ENCODE results near the gene MYO7A.

Gene MYO7A

GRCh38 chr11:77127235-77127911 is 673 bp upstream of the MYO7A start:
- POLR2A ChIA-PET, result no interaction called here

GRCh38 chr11:77129069-77129841 is 1.2 kb downstream of the MYO7A start:
- POLR2A ChIA-PET, result no interaction called here
- Histone ChIP-seq H3K27me3 (replicated peaks in 2 of 5; ENCODE audit: control insufficient read depth in 4 of 5, insufficient read depth in 5 of 5, low read length in 4 of 5) (peaks cover 0 to 8% (median 4%) of the 10 kb centered on the region in 5 experiments), H3K4me1 (ENCODE audit: control extremely low read depth in 1 of 4, control insufficient read depth in 4 of 4, insufficient read depth in 4 of 4, low read length in 3 of 4) (peaks cover 0 to 25% (median 22%) of the 10 kb centered on the region in 4 experiments), H3K9me3 (ENCODE audit: control extremely low read depth in 1 of 5, control insufficient read depth in 4 of 5, insufficient read depth in 2 of 5, low read depth in 1 of 5, low read length in 4 of 5) (peaks cover 0 to 3% (median 0%) of the 10 kb centered on the region in 5 experiments), H3K36me3 (ENCODE audit: control insufficient read depth in 4 of 4, insufficient read depth in 4 of 4, low read length in 3 of 4) (no peaks in the 10 kb centered on the region), H3K27ac (ENCODE audit: insufficient read depth in 1 of 2, low read depth in 1 of 2, low read length in 2 of 2, poor library complexity in 1 of 2, severe bottlenecking in 2 of 2) (no peak overlapping the region), H3K4me3 (ENCODE audit: control insufficient read depth in 1 of 7, extremely low read depth in 1 of 7, insufficient read depth in 4 of 7, low read depth in 2 of 7, low read length in 6 of 7) (no peak overlapping the region)
- DNase-seq, result no peak
- CTCF ChIA-PET, result interaction anchor here (0.6 to 12.6 kb wide), 12 partner anchors 7 to 495 kb away, joined by 3 to 240 read pairs (median 6); no protein-coding TSS in a partner anchor
- whole genome bisulfite sequencing (ENCODE audit: insufficient coverage), result 86% methylated on average over 9 of the region's 11 CpGs

More at GRCh38 chr11:77127235-77127911, 673 bp upstream of the MYO7A start:
- Histone ChIP-seq H3K9me3 (ENCODE audit: control extremely low read depth in 1 of 5, control insufficient read depth in 4 of 5, insufficient read depth in 2 of 5, low read depth in 1 of 5, low read length in 4 of 5) (no peaks in the 10 kb centered on the region), H3K36me3 (ENCODE audit: control insufficient read depth in 4 of 4, insufficient read depth in 4 of 4, low read length in 3 of 4) (no peaks in the 10 kb centered on the region), H3K4me3 (ENCODE audit: control insufficient read depth in 1 of 7, extremely low read depth in 1 of 7, insufficient read depth in 4 of 7, low read depth in 2 of 7, low read length in 6 of 7) (peak overlapping the region in 6 of 7 experiments; percentile 32 to 65 (median 52)), H3K4me1 (ENCODE audit: control extremely low read depth in 1 of 4, control insufficient read depth in 4 of 4, insufficient read depth in 4 of 4, low read length in 3 of 4) (peaks cover 0 to 25% (median 22%) of the 10 kb centered on the region in 4 experiments), H3K27ac (ENCODE audit: insufficient read depth in 1 of 2, low read depth in 1 of 2, low read length in 2 of 2, poor library complexity in 1 of 2, severe bottlenecking in 2 of 2) (no peak overlapping the region), H3K27me3 (replicated peaks in 2 of 5; ENCODE audit: control insufficient read depth in 4 of 5, insufficient read depth in 5 of 5, low read length in 4 of 5) (peaks cover 0 to 8% (median 4%) of the 10 kb centered on the region in 5 experiments)
- DNase-seq, result peak; percentile 41 to 68 (median 62)
- 9% methylated on average over 24 of the region's 27 CpGs for WGBS (ENCODE audit: insufficient coverage)
- CTCF ChIA-PET, result interaction anchor here (0.6 to 12.6 kb wide), 32 partner anchors 9 to 492 kb away, joined by 3 to 240 read pairs (median 6); no protein-coding TSS in a partner anchor

- no peak overlapping the region for H3K27ac ChIP-seq (ENCODE audit: insufficient read depth in 1 of 2, low read depth in 1 of 2, low read length in 2 of 2, poor library complexity in 1 of 2, severe bottlenecking in 2 of 2)
- ChIA-PET POLR2A (no interaction called here), CTCF (interaction anchor here (0.7 to 12.6 kb wide), 10 partner anchors 9 to 418 kb away, joined by 3 to 240 read pairs (median 5); no protein-coding TSS in a partner anchor)
- no peak for DNase-seq
- peaks cover 0 to 3% (median 0%) of the 10 kb centered on the region in 5 experiments for H3K9me3 ChIP-seq (ENCODE audit: control extremely low read depth in 1 of 5, control insufficient read depth in 4 of 5, insufficient read depth in 2 of 5, low read depth in 1 of 5, low read length in 4 of 5)
- WGBS (ENCODE audit: insufficient coverage), result 94% methylated on average over 8 of the region's 11 CpGs
- H3K4me3 ChIP-seq (ENCODE audit: control insufficient read depth in 1 of 7, extremely low read depth in 1 of 7, insufficient read depth in 4 of 7, low read depth in 2 of 7, low read length in 6 of 7), result no peak overlapping the region
- peaks cover 0 to 23% (median 21%) of the 10 kb centered on the region in 4 experiments for H3K4me1 ChIP-seq (ENCODE audit: control extremely low read depth in 1 of 4, control insufficient read depth in 4 of 4, insufficient read depth in 4 of 4, low read length in 3 of 4)
- H3K27me3 ChIP-seq (replicated peaks in 2 of 5; ENCODE audit: control insufficient read depth in 4 of 5, insufficient read depth in 5 of 5, low read length in 4 of 5), result peaks cover 0 to 8% (median 4%) of the 10 kb centered on the region in 5 experiments
- H3K36me3 ChIP-seq (ENCODE audit: control insufficient read depth in 4 of 4, insufficient read depth in 4 of 4, low read length in 3 of 4), result no peaks in the 10 kb centered on the region
Observed at GRCh38 chr11:77129842-77130756, 2.1 kb downstream of the MYO7A start.

GRCh38 chr11:77130763-77131513 is 2.9 kb downstream of the MYO7A start:
- ChIA-PET POLR2A (no interaction called here), CTCF (interaction anchor here (0.7 to 12.6 kb wide), 9 partner anchors 9 to 55 kb away, joined by 3 to 240 read pairs (median 6); no protein-coding TSS in a partner anchor)
- no peak for DNase-seq
- H3K27me3 ChIP-seq (replicated peaks in 2 of 5; ENCODE audit: control insufficient read depth in 4 of 5, insufficient read depth in 5 of 5, low read length in 4 of 5), result peaks cover 0 to 8% (median 4%) of the 10 kb centered on the region in 5 experiments
- no peak overlapping the region for H3K27ac ChIP-seq (ENCODE audit: insufficient read depth in 1 of 2, low read depth in 1 of 2, low read length in 2 of 2, poor library complexity in 1 of 2, severe bottlenecking in 2 of 2)
- H3K36me3 ChIP-seq (ENCODE audit: control insufficient read depth in 4 of 4, insufficient read depth in 4 of 4, low read length in 3 of 4), result no peaks in the 10 kb centered on the region
- 98% methylated on average over 4 of the region's 9 CpGs for WGBS (ENCODE audit: insufficient coverage)
- H3K4me3 ChIP-seq (ENCODE audit: control insufficient read depth in 1 of 7, extremely low read depth in 1 of 7, insufficient read depth in 4 of 7, low read depth in 2 of 7, low read length in 6 of 7), result no peak overlapping the region
- peaks cover 0 to 3% (median 0%) of the 10 kb centered on the region in 5 experiments for H3K9me3 ChIP-seq (ENCODE audit: control extremely low read depth in 1 of 5, control insufficient read depth in 4 of 5, insufficient read depth in 2 of 5, low read depth in 1 of 5, low read length in 4 of 5)
- H3K4me1 ChIP-seq (ENCODE audit: control extremely low read depth in 1 of 4, control insufficient read depth in 4 of 4, insufficient read depth in 4 of 4, low read length in 3 of 4), result peaks cover 0 to 19% (median 17%) of the 10 kb centered on the region in 4 experiments

GRCh38 chr11:77131560-77131959 is 3.5 kb downstream of the MYO7A start:
- H3K4me3 ChIP-seq (ENCODE audit: control insufficient read depth in 1 of 7, extremely low read depth in 1 of 7, insufficient read depth in 4 of 7, low read depth in 2 of 7, low read length in 6 of 7), result no peak overlapping the region
- CTCF ChIA-PET, result interaction anchor here (1.0 to 12.6 kb wide), 7 partner anchors 12 to 55 kb away, joined by 3 to 240 read pairs (median 6); no protein-coding TSS in a partner anchor
- POLR2A ChIA-PET, result no interaction called here
- H3K4me1 ChIP-seq (ENCODE audit: control extremely low read depth in 1 of 4, control insufficient read depth in 4 of 4, insufficient read depth in 4 of 4, low read length in 3 of 4), result peaks cover 0 to 19% (median 17%) of the 10 kb centered on the region in 4 experiments
- WGBS (ENCODE audit: insufficient coverage), result 96% methylated on average over 5 of the region's 6 CpGs
- DNase-seq, result no peak
- peaks cover 0 to 10% (median 6%) of the 10 kb centered on the region in 5 experiments for H3K27me3 ChIP-seq (replicated peaks in 2 of 5; ENCODE audit: control insufficient read depth in 4 of 5, insufficient read depth in 5 of 5, low read length in 4 of 5)
- H3K27ac ChIP-seq (ENCODE audit: insufficient read depth in 1 of 2, low read depth in 1 of 2, low read length in 2 of 2, poor library complexity in 1 of 2, severe bottlenecking in 2 of 2), result no peak overlapping the region
- no peaks in the 10 kb centered on the region for H3K36me3 ChIP-seq (ENCODE audit: control insufficient read depth in 4 of 4, insufficient read depth in 4 of 4, low read length in 3 of 4)
- H3K9me3 ChIP-seq (ENCODE audit: control extremely low read depth in 1 of 5, control insufficient read depth in 4 of 5, insufficient read depth in 2 of 5, low read depth in 1 of 5, low read length in 4 of 5), result peaks cover 0 to 3% (median 0%) of the 10 kb centered on the region in 5 experiments

GRCh38 chr11:77135069-77135468 is 7.0 kb downstream of the MYO7A start:
- H3K27me3 ChIP-seq (replicated peaks in 2 of 5; ENCODE audit: control insufficient read depth in 4 of 5, insufficient read depth in 5 of 5, low read length in 4 of 5), result peaks cover 0 to 34% (median 15%) of the 10 kb centered on the region in 5 experiments
- H3K9me3 ChIP-seq (ENCODE audit: control extremely low read depth in 1 of 5, control insufficient read depth in 4 of 5, insufficient read depth in 2 of 5, low read depth in 1 of 5, low read length in 4 of 5), result peaks cover 0 to 3% (median 0%) of the 10 kb centered on the region in 5 experiments
- POLR2A ChIA-PET, result no interaction called here
- H3K4me1 ChIP-seq (ENCODE audit: control extremely low read depth in 1 of 4, control insufficient read depth in 4 of 4, insufficient read depth in 4 of 4, low read length in 3 of 4), result peaks cover 0 to 9% (median 3%) of the 10 kb centered on the region in 4 experiments
- H3K4me3 ChIP-seq (ENCODE audit: control insufficient read depth in 1 of 7, extremely low read depth in 1 of 7, insufficient read depth in 4 of 7, low read depth in 2 of 7, low read length in 6 of 7), result no peak overlapping the region
- no peak overlapping the region for H3K27ac ChIP-seq (ENCODE audit: insufficient read depth in 1 of 2, low read depth in 1 of 2, low read length in 2 of 2, poor library complexity in 1 of 2, severe bottlenecking in 2 of 2)
- CTCF ChIA-PET, result interaction anchor here (1.4 to 12.6 kb wide), 3 partner anchors 8 to 51 kb away, joined by 3 to 240 read pairs (median 16); no protein-coding TSS in a partner anchor
- H3K36me3 ChIP-seq (ENCODE audit: control insufficient read depth in 4 of 4, insufficient read depth in 4 of 4, low read length in 3 of 4), result no peaks in the 10 kb centered on the region
- no CpG with 5 or more reads among the region's 2 CpGs for WGBS (ENCODE audit: insufficient coverage)
- DNase-seq, result no peak
